ENCODE results near the gene MTHFD1L. TPM values are rescaled to one million over a fixed set of nuclear protein-coding genes. Genes with fewer than 3 reads are reported as not detected.

The MTHFD1L gene
- total RNA-seq, 1 donor from 2014 or later: 10.4 TPM

- Histone ChIP-seq H3K27me3 (no peaks in the 10 kb centered on the region), H3K9me3 (no peaks in the 10 kb centered on the region), H3K4me3 (no peak overlapping the region), H3K4me1 (peaks cover 9 to 33% of the 10 kb centered on the region in 2 donors), H3K27ac (no peak overlapping the region), H3K36me3 (peaks cover 0 to 9% of the 10 kb centered on the region in 2 donors)
- TF ChIP-seq, protein P1, sequence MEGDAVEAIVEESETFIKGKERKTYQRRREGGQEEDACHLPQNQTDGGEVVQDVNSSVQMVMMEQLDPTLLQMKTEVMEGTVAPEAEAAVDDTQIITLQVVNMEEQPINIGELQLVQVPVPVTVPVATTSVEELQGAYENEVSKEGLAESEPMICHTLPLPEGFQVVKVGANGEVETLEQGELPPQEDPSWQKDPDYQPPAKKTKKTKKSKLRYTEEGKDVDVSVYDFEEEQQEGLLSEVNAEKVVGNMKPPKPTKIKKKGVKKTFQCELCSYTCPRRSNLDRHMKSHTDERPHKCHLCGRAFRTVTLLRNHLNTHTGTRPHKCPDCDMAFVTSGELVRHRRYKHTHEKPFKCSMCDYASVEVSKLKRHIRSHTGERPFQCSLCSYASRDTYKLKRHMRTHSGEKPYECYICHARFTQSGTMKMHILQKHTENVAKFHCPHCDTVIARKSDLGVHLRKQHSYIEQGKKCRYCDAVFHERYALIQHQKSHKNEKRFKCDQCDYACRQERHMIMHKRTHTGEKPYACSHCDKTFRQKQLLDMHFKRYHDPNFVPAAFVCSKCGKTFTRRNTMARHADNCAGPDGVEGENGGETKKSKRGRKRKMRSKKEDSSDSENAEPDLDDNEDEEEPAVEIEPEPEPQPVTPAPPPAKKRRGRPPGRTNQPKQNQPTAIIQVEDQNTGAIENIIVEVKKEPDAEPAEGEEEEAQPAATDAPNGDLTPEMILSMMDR (IDR thresholded peaks at IDR 0.05): no peak
- DNase-seq (ENCODE audit: low spot score in 2 of 2): no peak
- intact Hi-C loops (cut with DNase I): no loop called here
Measured at GRCh38 chr6:150930841-150931240, 65.3 kb downstream of the MTHFD1L start.

DNA sequence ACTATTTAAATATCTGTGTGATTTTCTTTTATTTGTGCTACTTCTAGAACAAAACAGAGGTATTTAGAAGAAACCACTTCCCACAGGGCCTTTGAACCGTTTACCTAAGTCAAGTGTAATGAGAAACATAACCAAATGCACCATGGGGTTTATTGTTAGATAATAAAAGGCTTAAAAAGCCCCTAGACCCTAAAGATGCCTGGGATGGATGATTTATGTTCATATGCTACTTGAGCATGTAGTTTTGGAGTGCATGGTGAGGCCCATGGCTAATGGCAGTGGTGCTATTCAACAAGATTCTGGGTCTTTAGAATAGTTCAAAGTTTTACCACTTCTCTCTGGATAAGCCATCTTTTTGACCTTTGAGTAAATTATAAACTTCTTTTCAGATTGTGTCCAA is 65.9 kb downstream of the MTHFD1L start:
- Histone ChIP-seq H3K4me1 (peaks cover 9 to 27% of the 10 kb centered on the region in 2 donors), H3K4me3 (no peak overlapping the region), H3K36me3 (peaks cover 0 to 9% of the 10 kb centered on the region in 2 donors), H3K27me3 (no peaks in the 10 kb centered on the region), H3K27ac (peak overlapping the region; percentile 21 to 46), H3K9me3 (no peaks in the 10 kb centered on the region)
- TF ChIP-seq, protein P1 (IDR thresholded peaks at IDR 0.05): no peak
- DNase-seq (ENCODE audit: low spot score in 2 of 2): no peak
- intact Hi-C loops (cut with DNase I): no loop called here

- TF ChIP-seq, protein P1 (IDR thresholded peaks at IDR 0.05): no peak
- H3K36me3 ChIP-seq: peaks cover 14 to 17% of the 10 kb centered on the region in 2 donors
- no peak overlapping the region for H3K4me3 ChIP-seq
- intact Hi-C loops (cut with DNase I): no loop called here
- H3K4me1 ChIP-seq: peaks cover 9 to 21% of the 10 kb centered on the region in 2 donors
- peak overlapping the region in 1 of 2 donors; percentile 12 for H3K27ac ChIP-seq
- no peak for DNase-seq (ENCODE audit: low spot score in 2 of 2)
- H3K27me3 ChIP-seq: no peaks in the 10 kb centered on the region
- no peaks in the 10 kb centered on the region for H3K9me3 ChIP-seq
Measured at GRCh38 chr6:150932996-150933395, 67.5 kb downstream of the MTHFD1L start.

GRCh38 chr6:150934380-150934779 is 68.9 kb downstream of the MTHFD1L start:
- TF ChIP-seq, protein P1 (IDR thresholded peaks at IDR 0.05): no peak
- Histone ChIP-seq H3K4me1 (peaks cover 9 to 21% of the 10 kb centered on the region in 2 donors), H3K4me3 (no peak overlapping the region), H3K27ac (no peak overlapping the region), H3K27me3 (no peaks in the 10 kb centered on the region), H3K36me3 (peaks cover 20 to 27% of the 10 kb centered on the region in 2 donors), H3K9me3 (no peaks in the 10 kb centered on the region)
- DNase-seq (ENCODE audit: low spot score in 2 of 2): no peak
- intact Hi-C loops (cut with DNase I): no loop called here

DNA sequence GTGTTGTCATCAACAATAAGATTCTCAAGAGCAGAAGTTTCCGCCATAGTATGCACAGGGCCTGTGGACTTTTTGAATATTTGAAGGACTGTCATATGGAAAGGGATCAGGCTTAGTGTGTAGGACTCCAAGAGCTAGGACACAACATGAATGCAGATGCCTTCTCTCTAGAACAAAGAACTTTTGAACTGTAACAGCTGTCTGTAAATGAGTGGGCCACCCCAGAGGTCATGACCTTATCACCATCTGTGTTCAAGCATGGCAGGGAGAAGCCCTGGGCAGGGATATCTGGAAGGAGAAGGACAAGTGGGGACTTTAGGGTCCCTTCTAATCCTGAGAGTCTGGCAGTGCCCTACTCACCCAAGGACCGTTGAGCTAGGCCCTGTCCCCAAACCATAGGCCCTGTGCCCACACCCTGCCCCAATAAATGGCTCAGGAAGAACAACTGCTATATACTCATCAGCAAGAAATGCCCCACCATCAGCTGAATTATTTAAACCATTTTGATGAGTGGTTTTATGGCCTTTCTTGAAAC is 70.6 kb downstream of the MTHFD1L start:
- intact Hi-C loops (cut with DNase I): no loop called here
- no peak overlapping the region for H3K27ac ChIP-seq
- no peak overlapping the region for H3K4me3 ChIP-seq
- DNase-seq (ENCODE audit: low spot score in 2 of 2): no peak
- H3K4me1 ChIP-seq: peaks cover 4 to 14% of the 10 kb centered on the region in 2 donors
- no peaks in the 10 kb centered on the region for H3K9me3 ChIP-seq
- peaks cover 31 to 34% of the 10 kb centered on the region in 2 donors for H3K36me3 ChIP-seq
- H3K27me3 ChIP-seq: no peaks in the 10 kb centered on the region
- TF ChIP-seq, protein P1 (IDR thresholded peaks at IDR 0.05): no peak
